Calu3 (cell line): ENCODE results near the gene KRT7. TPM values are rescaled to one million over a fixed set of nuclear protein-coding genes. Genes with fewer than 3 reads are reported as not detected.

Experiments used
- BruUV-seq: library from RNA; stranded (reverse); fragments of 400-500 nt; replicated peaks from 2 replicates; lab custom pipeline; 2021; lab: Mats Ljungman, UMichigan
- CTCF ChIA-PET: fragments of 300-600 bp; sonication (Branson Sonifier 250); formaldehyde crosslinking; loops from one replicate; lab custom pipeline; 2022; ENCODE audit warnings: antibody characterized with exemption; lab: Charles Lee
- DNase-seq: peaks from one replicate; pipeline ENCODE4 v3.0.0; 2022
- H3K27ac Mint-ChIP-seq: one replicate; pipeline ENCODE4 v1.8.0; 2022; ENCODE audit warnings: mixed read lengths; ENCODE audit not compliant: unreplicated experiment
- H3K27me3 Mint-ChIP-seq: one replicate; pipeline ENCODE4 v1.8.0; 2022; ENCODE audit warnings: mixed read lengths; ENCODE audit not compliant: unreplicated experiment
- H3K36me3 Mint-ChIP-seq: one replicate; pipeline ENCODE4 v1.8.0; 2022; ENCODE audit warnings: mild to moderate bottlenecking, moderate library complexity, mixed read lengths; ENCODE audit not compliant: insufficient read depth, unreplicated experiment
- H3K4me1 Mint-ChIP-seq: one replicate; pipeline ENCODE4 v1.8.0; 2022; ENCODE audit warnings: mild to moderate bottlenecking, low read depth, mixed read lengths; ENCODE audit not compliant: unreplicated experiment
- H3K4me3 Mint-ChIP-seq: one replicate; pipeline ENCODE4 v1.8.0; 2022; ENCODE audit warnings: mild to moderate bottlenecking, low read depth, moderate library complexity, mixed read lengths; ENCODE audit not compliant: unreplicated experiment
- H3K9me3 Mint-ChIP-seq: one replicate; pipeline ENCODE4 v1.8.0; 2022; ENCODE audit warnings: low read depth, mixed read lengths; ENCODE audit not compliant: unreplicated experiment
- CTCF ChIP-seq: fragments of 200-600 bp; IDR thresholded peaks from one replicate; pipeline ENCODE4 v1.8.0; 2022; ENCODE audit warnings: antibody characterized with exemption; ENCODE audit not compliant: unreplicated experiment
- intact Hi-C: fragments of 100-400 bp; cut with micrococcal nuclease; formaldehyde crosslinking; loops from one replicate; pipeline ENCODE4 v1.10.0; 2022; ENCODE audit not compliant: unreplicated experiment
- total RNA-seq: library from RNA; stranded (reverse); gene quantifications from 2 replicates; pipeline ENCODE4 v1.2.3, GENCODE V29; 2022

The KRT7 gene
- total RNA-seq, 1 experiment from 2014 or later, result 2,828 TPM

GRCh38 chr12:52246720-52247621, 13.9 kb downstream of the KRT7 start:
- Mint-ChIP-seq H3K27me3 (no peaks in the 10 kb centered on the region), H3K4me1 (peaks cover 65% of the 10 kb centered on the region), H3K9me3 (no peaks in the 10 kb centered on the region), H3K4me3 (peak overlapping the region; percentile 70), H3K27ac (peak overlapping the region; percentile 96), H3K36me3 (peaks cover 100% of the 10 kb centered on the region)
- BruUV-seq, result TSS peak; percentile 54
- intact Hi-C loops, result loop anchor here (10.0 kb wide), 1 partner anchor 78 kb away; the partner anchor contains the start of gene KRT83
- peak; percentile 76 for DNase-seq
- no peak for TF ChIP-seq CTCF
- CTCF ChIA-PET, result interaction anchor here (1.1 kb wide), 1 partner anchor 32 kb away, joined by 5 read pairs; no protein-coding TSS in a partner anchor

GRCh38 chr12:52247622-52248540, 14.8 kb downstream of the KRT7 start:
- Mint-ChIP-seq H3K4me3 (peak overlapping the region; percentile 70), H3K9me3 (no peaks in the 10 kb centered on the region), H3K4me1 (peaks cover 65% of the 10 kb centered on the region), H3K27ac (peak overlapping the region; percentile 96), H3K36me3 (peaks cover 100% of the 10 kb centered on the region), H3K27me3 (no peaks in the 10 kb centered on the region)
- CTCF ChIA-PET, result interaction anchor here (1.1 kb wide), 1 partner anchor 31 kb away, joined by 5 read pairs; no protein-coding TSS in a partner anchor
- intact Hi-C loops, result loop anchor here (10.0 kb wide), 1 partner anchor 77 kb away; the partner anchor contains the start of gene KRT83
- no peak for TF ChIP-seq CTCF
- peak; percentile 20 for DNase-seq
- no TSS peak for BruUV-seq

- H3K9me3 Mint-ChIP-seq, result no peaks in the 10 kb centered on the region
- no TSS peak for BruUV-seq
- H3K27ac Mint-ChIP-seq, result peak overlapping the region; percentile 96
- CTCF ChIA-PET, result interaction anchor here (1.0 kb wide), 1 partner anchor 32 kb away, joined by 3 read pairs; no protein-coding TSS in a partner anchor
- no peaks in the 10 kb centered on the region for H3K27me3 Mint-ChIP-seq
- intact Hi-C loops, result loop anchor here (10.0 kb wide), 1 partner anchor 76 kb away; the partner anchor contains the start of gene KRT83
- no peak for TF ChIP-seq CTCF
- H3K4me1 Mint-ChIP-seq, result peaks cover 58% of the 10 kb centered on the region
- peak; percentile 51 for DNase-seq
- peak overlapping the region; percentile 29 for H3K4me3 Mint-ChIP-seq
- H3K36me3 Mint-ChIP-seq, result peaks cover 100% of the 10 kb centered on the region
These were observed 15.8 kb downstream of the KRT7 start for GRCh38 chr12:52248541-52249461.
